ENCODE measurements around the gene UBIAD1.
A peak's percentile ranks its signal among the peaks of the same experiment; 100 is the strongest.

DNA sequence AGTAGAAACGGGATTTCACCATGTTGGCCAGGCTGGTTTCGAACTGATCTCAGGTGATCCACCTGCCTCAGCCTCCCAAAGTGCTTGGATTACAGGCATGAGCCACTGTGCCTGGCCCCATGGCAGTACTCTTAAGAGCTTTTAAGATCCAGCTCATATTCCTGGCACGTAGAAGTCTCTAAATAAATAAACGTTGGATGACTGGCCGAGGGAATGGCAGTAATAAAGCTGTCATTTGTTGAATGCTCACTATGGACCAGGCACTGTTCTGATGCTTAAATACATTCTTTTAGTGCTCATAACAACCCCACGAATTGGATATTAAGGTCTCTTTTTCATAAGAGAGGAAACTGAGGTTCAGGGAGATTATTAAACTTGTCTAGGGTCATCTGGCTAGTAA is 20.9 kb downstream of the UBIAD1 start:
- TF ChIP-seq SP1 (IDR thresholded peaks at IDR 0.05) (no peak), FOXM1 (IDR thresholded peaks at IDR 0.05; ENCODE audit: borderline replicate concordance) (no peak), FOXA1 (IDR thresholded peaks at IDR 0.05) (no peak), BHLHE40 (IDR thresholded peaks at IDR 0.05; ENCODE audit: borderline replicate concordance) (no peak), FOXK2 (IDR thresholded peaks at IDR 0.05) (no peak), TARDBP (IDR thresholded peaks at IDR 0.05) (no peak), SUZ12 (IDR thresholded peaks at IDR 0.05) (no peak), ELF4 (IDR thresholded peaks at IDR 0.05) (no peak), ZNF384 (IDR thresholded peaks at IDR 0.05) (no peak)
- TF ChIP-seq, protein P1, sequence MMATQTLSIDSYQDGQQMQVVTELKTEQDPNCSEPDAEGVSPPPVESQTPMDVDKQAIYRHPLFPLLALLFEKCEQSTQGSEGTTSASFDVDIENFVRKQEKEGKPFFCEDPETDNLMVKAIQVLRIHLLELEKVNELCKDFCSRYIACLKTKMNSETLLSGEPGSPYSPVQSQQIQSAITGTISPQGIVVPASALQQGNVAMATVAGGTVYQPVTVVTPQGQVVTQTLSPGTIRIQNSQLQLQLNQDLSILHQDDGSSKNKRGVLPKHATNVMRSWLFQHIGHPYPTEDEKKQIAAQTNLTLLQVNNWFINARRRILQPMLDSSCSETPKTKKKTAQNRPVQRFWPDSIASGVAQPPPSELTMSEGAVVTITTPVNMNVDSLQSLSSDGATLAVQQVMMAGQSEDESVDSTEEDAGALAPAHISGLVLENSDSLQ (IDR thresholded peaks at IDR 0.05): 0 out of 2 replicates have a peak, but pooled peaks have one; percentile 5
